MM.1S (cell line): ENCODE results near the gene PPL.

Source experiments
- CTCF ChIP-seq: fragments of 300-600 bp; sonication (generic); IDR thresholded peaks from 2 replicates; pipeline ENCODE4 v1.5.1; 2016; ENCODE audit warnings: antibody characterized with exemption, low read length, mixed read lengths
- EZH2 ChIP-seq: fragments of 300-600 bp; sonication (generic); optimal IDR thresholded peaks from 2 replicates; pipeline ENCODE3; 2017; ENCODE audit warnings: low read depth, mild to moderate bottlenecking, antibody characterized with exemption, low read length, mixed read lengths
- EZH2phosphoT487 ChIP-seq: fragments of 300-600 bp; sonication (generic); IDR thresholded peaks from 2 replicates; pipeline ENCODE4 v1.6.1; 2018; ENCODE audit warnings: antibody characterized with exemption, low read length

GRCh38 chr16:4884972-4885874, 51.7 kb downstream of the PPL start:
- TF ChIP-seq CTCF: no peak
- no peak for TF ChIP-seq EZH2phosphoT487
- no peak for TF ChIP-seq EZH2
